ENCODE results near the gene RAP2A.
A peak's percentile ranks its signal among the peaks of the same experiment; 100 is the strongest.

The RAP2A gene

GRCh38 chr13:97448503-97449251 lies 14.7 kb downstream of the RAP2A start:
- no peak for DNase-seq

GRCh38 chr13:97454699-97455098 lies 20.7 kb downstream of the RAP2A start:
- DNase-seq: no peak

- no peak for DNase-seq
Observed at GRCh38 chr13:97456047-97456446, 22.1 kb downstream of the RAP2A start.

- no peak for DNase-seq
Observed at GRCh38 chr13:97459215-97459777, 25.3 kb downstream of the RAP2A start.

- DNase-seq: no peak
Observed at GRCh38 chr13:97460004-97460775, 26.2 kb downstream of the RAP2A start.

- no peak for DNase-seq
Observed at GRCh38 chr13:97460853-97461252, 26.9 kb downstream of the RAP2A start.

GRCh38 chr13:97464561-97464960 lies 30.6 kb downstream of the RAP2A start:
- no peak for DNase-seq

GRCh38 chr13:97466722-97467121 lies 32.8 kb downstream of the RAP2A start:
- DNase-seq: no peak

- no peak for DNase-seq
Observed at GRCh38 chr13:97468331-97468730, 34.4 kb downstream of the RAP2A start.

GRCh38 chr13:97471711-97472110 lies 37.7 kb downstream of the RAP2A start:
- no peak for DNase-seq

GRCh38 chr13:97474349-97474980 lies 40.5 kb downstream of the RAP2A start:
- no peak for DNase-seq

GRCh38 chr13:97475011-97475410 lies 41.0 kb downstream of the RAP2A start:
- DNase-seq: no peak

- no peak for DNase-seq
Observed at GRCh38 chr13:97477844-97478243, 43.9 kb downstream of the RAP2A start.

- DNase-seq: peak in 1 of 2 experiments; percentile 9
Observed at GRCh38 chr13:97478247-97478646, 44.3 kb downstream of the RAP2A start.

GRCh38 chr13:97483465-97483864 lies 49.5 kb downstream of the RAP2A start:
- no peak for DNase-seq

GRCh38 chr13:97484301-97484700 lies 50.3 kb downstream of the RAP2A start:
- no peak for DNase-seq

GRCh38 chr13:97485320-97485719 lies 51.4 kb downstream of the RAP2A start:
- DNase-seq: no peak

GRCh38 chr13:97490702-97491307 lies 56.8 kb downstream of the RAP2A start:
- no peak for DNase-seq

GRCh38 chr13:97491452-97491851 lies 57.5 kb downstream of the RAP2A start:
- no peak for DNase-seq

GRCh38 chr13:97492257-97492656 lies 58.3 kb downstream of the RAP2A start:
- peak in 1 of 2 experiments; percentile 3 for DNase-seq

- DNase-seq: no peak
Observed at GRCh38 chr13:97492684-97493371, 58.9 kb downstream of the RAP2A start.

GRCh38 chr13:97493456-97493855 lies 59.5 kb downstream of the RAP2A start:
- DNase-seq: no peak

All from NCI-H524 (cell line).